Neural cell (in vitro differentiated cells): Measurements from ENCODE around the gene FGA.

Experiments used
- CTCF ChIP-seq: fragments of 450-650 bp; IDR thresholded peaks from 2 replicates; pipeline ENCODE4 v1.5.1; 2014; ENCODE audit warnings: antibody characterized with exemption, mild to moderate bottlenecking, moderate library complexity; ENCODE audit not compliant: poor library complexity, severe bottlenecking
- EP300 ChIP-seq: fragments of 450-650 bp; conservative IDR thresholded peaks from 2 replicates; pipeline ENCODE4 v1.6.1; 2014; ENCODE audit warnings: antibody characterized with exemption, mild to moderate bottlenecking, moderate library complexity; ENCODE audit not compliant: poor library complexity, severe bottlenecking
- EZH2 ChIP-seq: fragments of 200-600, 300-800 bp; shearing (Covaris generic), sonication (generic); IDR thresholded peaks from 2 replicates; pipeline ENCODE4 v1.6.1; 2014; ENCODE audit warnings: antibody characterized with exemption, low read length, borderline replicate concordance, mild to moderate bottlenecking; ENCODE audit not compliant: insufficient read depth, poor library complexity, severe bottlenecking
- MXI1 ChIP-seq: fragments of 450-650 bp; conservative IDR thresholded peaks from 2 replicates; pipeline ENCODE4 v1.6.1; 2014; ENCODE audit warnings: antibody characterized with exemption, mild to moderate bottlenecking; ENCODE audit not compliant: poor library complexity, severe bottlenecking
- POLR2AphosphoS5 ChIP-seq: IDR thresholded peaks from 2 replicates; pipeline ENCODE4 v1.6.1; 2012
- SMC3 ChIP-seq: fragments of 450-650 bp; conservative IDR thresholded peaks from 2 replicates; pipeline ENCODE4 v1.6.1; 2014; ENCODE audit warnings: antibody characterized with exemption, mild to moderate bottlenecking, moderate library complexity; ENCODE audit not compliant: poor library complexity
- TAF1 ChIP-seq: IDR thresholded peaks from 2 replicates; pipeline ENCODE4 v1.6.1; 2012; ENCODE audit warnings: low read depth
- TF ChIP-seq, protein P1 (sequence below): IDR thresholded peaks from 2 replicates; pipeline ENCODE4 v1.6.1; 2012; ENCODE audit warnings: borderline replicate concordance

DNA sequence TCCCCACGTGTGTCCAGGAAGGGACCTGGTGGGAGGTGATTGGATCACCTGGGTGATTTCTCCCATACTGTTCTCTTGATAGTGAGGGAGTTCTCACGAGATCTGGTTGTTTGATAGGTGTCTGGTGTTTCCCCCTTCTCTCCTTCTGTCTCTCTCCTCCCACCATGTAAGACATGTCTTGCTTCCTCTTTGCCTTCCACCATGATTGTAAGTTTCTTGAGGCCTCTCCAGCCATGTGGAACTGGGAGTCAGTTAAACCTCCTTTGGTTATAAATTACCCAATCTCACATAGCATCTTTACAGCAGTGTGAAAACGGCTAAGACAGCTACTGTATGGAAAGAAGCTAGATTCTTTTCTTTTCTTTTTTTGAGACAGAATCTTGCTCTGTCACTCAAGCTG is 43.5 kb upstream of the FGA start:
- TF ChIP-seq CTCF (no peak), SMC3 (no peak), POLR2AphosphoS5 (no peak), EP300 (no peak), MXI1 (no peak), EZH2 (no peak), TAF1 (no peak)
- TF ChIP-seq, protein P1, sequence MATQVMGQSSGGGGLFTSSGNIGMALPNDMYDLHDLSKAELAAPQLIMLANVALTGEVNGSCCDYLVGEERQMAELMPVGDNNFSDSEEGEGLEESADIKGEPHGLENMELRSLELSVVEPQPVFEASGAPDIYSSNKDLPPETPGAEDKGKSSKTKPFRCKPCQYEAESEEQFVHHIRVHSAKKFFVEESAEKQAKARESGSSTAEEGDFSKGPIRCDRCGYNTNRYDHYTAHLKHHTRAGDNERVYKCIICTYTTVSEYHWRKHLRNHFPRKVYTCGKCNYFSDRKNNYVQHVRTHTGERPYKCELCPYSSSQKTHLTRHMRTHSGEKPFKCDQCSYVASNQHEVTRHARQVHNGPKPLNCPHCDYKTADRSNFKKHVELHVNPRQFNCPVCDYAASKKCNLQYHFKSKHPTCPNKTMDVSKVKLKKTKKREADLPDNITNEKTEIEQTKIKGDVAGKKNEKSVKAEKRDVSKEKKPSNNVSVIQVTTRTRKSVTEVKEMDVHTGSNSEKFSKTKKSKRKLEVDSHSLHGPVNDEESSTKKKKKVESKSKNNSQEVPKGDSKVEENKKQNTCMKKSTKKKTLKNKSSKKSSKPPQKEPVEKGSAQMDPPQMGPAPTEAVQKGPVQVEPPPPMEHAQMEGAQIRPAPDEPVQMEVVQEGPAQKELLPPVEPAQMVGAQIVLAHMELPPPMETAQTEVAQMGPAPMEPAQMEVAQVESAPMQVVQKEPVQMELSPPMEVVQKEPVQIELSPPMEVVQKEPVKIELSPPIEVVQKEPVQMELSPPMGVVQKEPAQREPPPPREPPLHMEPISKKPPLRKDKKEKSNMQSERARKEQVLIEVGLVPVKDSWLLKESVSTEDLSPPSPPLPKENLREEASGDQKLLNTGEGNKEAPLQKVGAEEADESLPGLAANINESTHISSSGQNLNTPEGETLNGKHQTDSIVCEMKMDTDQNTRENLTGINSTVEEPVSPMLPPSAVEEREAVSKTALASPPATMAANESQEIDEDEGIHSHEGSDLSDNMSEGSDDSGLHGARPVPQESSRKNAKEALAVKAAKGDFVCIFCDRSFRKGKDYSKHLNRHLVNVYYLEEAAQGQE, result no peak
